HG03066 (cell line): Measurements from ENCODE around the gene TMPO.
"Not testable (repeated sequence)": the region's sequence is repeated elsewhere in the genome, so short reads cannot be mapped to it uniquely, and the experiment has no call there.

ENCODE experiments used
- ATAC-seq: cut with Tn5 transposase; IDR thresholded peaks from one replicate; pipeline ENCODE4 v1.9.1; 2021; ENCODE audit warnings: low read depth; ENCODE audit not compliant: unreplicated experiment

TMPO gene

GRCh38 chr12:98504368-98504617, 11.1 kb upstream of the TMPO start:
- no peak for ATAC-seq

- ATAC-seq, result no peak
These were observed 6.3 kb upstream of the TMPO start for GRCh38 chr12:98509063-98509462.

GRCh38 chr12:98511806-98512205, 3.6 kb upstream of the TMPO start:
- not testable (repeated sequence) for ATAC-seq

GRCh38 chr12:98513379-98514322, 1.7 kb upstream of the TMPO start:
- ATAC-seq, result no peak

- ATAC-seq, result no peak
These were observed 456 bp upstream of the TMPO start for GRCh38 chr12:98514982-98515286.

- peak; percentile 61 for ATAC-seq
These were observed 902 bp downstream of the TMPO start for GRCh38 chr12:98516111-98516873.

- no peak for ATAC-seq
These were observed 4.0 kb downstream of the TMPO start for GRCh38 chr12:98519257-98519907.

GRCh38 chr12:98530068-98530467, 14.7 kb downstream of the TMPO start:
- no peak for ATAC-seq

GRCh38 chr12:98532687-98533304, 17.4 kb downstream of the TMPO start:
- ATAC-seq, result no peak

- ATAC-seq, result no peak
These were observed 18.4 kb downstream of the TMPO start for GRCh38 chr12:98533723-98534251.

GRCh38 chr12:98538031-98538430, 22.6 kb downstream of the TMPO start:
- no peak for ATAC-seq

GRCh38 chr12:98543701-98544100, 28.3 kb downstream of the TMPO start:
- no peak for ATAC-seq

GRCh38 chr12:98544751-98545150, 29.4 kb downstream of the TMPO start:
- no peak for ATAC-seq

GRCh38 chr12:98549371-98550110, 34.2 kb downstream of the TMPO start:
- ATAC-seq, result no peak

GRCh38 chr12:98551787-98552186, 36.4 kb downstream of the TMPO start:
- no peak for ATAC-seq

GRCh38 chr12:98558097-98558496, 42.7 kb downstream of the TMPO start:
- not testable (repeated sequence) for ATAC-seq

- ATAC-seq, result no peak
These were observed 44.3 kb downstream of the TMPO start for GRCh38 chr12:98559666-98560065.

GRCh38 chr12:98561846-98562245, 46.5 kb downstream of the TMPO start:
- ATAC-seq, result no peak

GRCh38 chr12:98572010-98572409, 56.6 kb downstream of the TMPO start:
- ATAC-seq, result no peak

- no peak for ATAC-seq
These were observed 58.7 kb downstream of the TMPO start for GRCh38 chr12:98574110-98574509.
